Measurements from ENCODE around the gene ZNF716. TPM values are rescaled to one million over a fixed set of nuclear protein-coding genes. Genes with fewer than 3 reads are reported as not detected.

The ZNF716 gene
- total RNA-seq, 2 experiments from 2014 or later = not detected

Small RNA genes within 50 kb of the gene (microRNA-seq; reads per million reads assigned to microRNA genes)
- not detected for gene MIR3147 (ENCODE audit: borderline replicate concordance)
